Endothelial cell (in vitro differentiated cells): ENCODE results near the gene SVIL. TPM values are rescaled to one million over a fixed set of nuclear protein-coding genes. Genes with fewer than 3 reads are reported as not detected.
"Not testable (repeated sequence)": the region's sequence is repeated elsewhere in the genome, so short reads cannot be mapped to it uniquely, and the experiment has no call there.

Source experiments
- DNase-seq: peaks from one replicate; pipeline ENCODE4 v3.0.0; 2021; ENCODE audit warnings: low spot score
- H3K27ac Mint-ChIP-seq: one replicate; pipeline ENCODE4 v1.8.0; 2021; ENCODE audit warnings: mixed read lengths, inconsistent platforms; ENCODE audit not compliant: unreplicated experiment
- H3K27me3 Mint-ChIP-seq: one replicate; pipeline ENCODE4 v1.8.0; 2021; ENCODE audit warnings: mild to moderate bottlenecking, moderate library complexity, mixed read lengths, inconsistent platforms; ENCODE audit not compliant: unreplicated experiment
- H3K36me3 Mint-ChIP-seq: one replicate; pipeline ENCODE4 v1.8.0; 2021; ENCODE audit warnings: mild to moderate bottlenecking, low read depth, mixed read lengths, inconsistent platforms; ENCODE audit not compliant: unreplicated experiment
- H3K4me1 Mint-ChIP-seq: one replicate; pipeline ENCODE4 v1.8.0; 2021; ENCODE audit warnings: mild to moderate bottlenecking, mixed read lengths, inconsistent platforms; ENCODE audit not compliant: unreplicated experiment
- H3K4me3 Mint-ChIP-seq: one replicate; pipeline ENCODE4 v1.8.0; 2021; ENCODE audit warnings: mild to moderate bottlenecking, mixed read lengths, inconsistent platforms; ENCODE audit not compliant: unreplicated experiment
- H3K9me3 Mint-ChIP-seq: one replicate; pipeline ENCODE4 v1.8.0; 2021; ENCODE audit warnings: mixed read lengths, inconsistent platforms; ENCODE audit not compliant: unreplicated experiment
- CTCF ChIP-seq: fragments of 200-600 bp; sonication (generic); IDR thresholded peaks from one replicate; pipeline ENCODE4 v1.5.0; 2021; ENCODE audit warnings: antibody characterized with exemption; ENCODE audit not compliant: unreplicated experiment
- total RNA-seq: library from RNA; stranded (reverse); fragmentation: NEBNext Ultra II Directional; extraction: Animal tissue kit (Norgen Biotek cat#: 25700); gene quantifications from one replicate; pipeline ENCODE4 v1.2.1, GENCODE V29; 2021; ENCODE audit not compliant: unreplicated experiment

SVIL gene
- total RNA-seq, 1 donor from 2014 or later = 125 TPM

- no peak overlapping the region for H3K27ac Mint-ChIP-seq
- H3K27me3 Mint-ChIP-seq = peaks cover 8% of the 10 kb centered on the region
- H3K36me3 Mint-ChIP-seq = peaks cover 21% of the 10 kb centered on the region
- no peaks in the 10 kb centered on the region for H3K9me3 Mint-ChIP-seq
- TF ChIP-seq CTCF = no peak
- no peak for DNase-seq
- H3K4me1 Mint-ChIP-seq = peaks cover 25% of the 10 kb centered on the region
- no peak overlapping the region for H3K4me3 Mint-ChIP-seq
Measured at GRCh38 chr10:29585488-29585976, 49.2 kb downstream of the SVIL start.

- H3K4me1 Mint-ChIP-seq = peaks cover 22% of the 10 kb centered on the region
- H3K27me3 Mint-ChIP-seq = peaks cover 8% of the 10 kb centered on the region
- H3K27ac Mint-ChIP-seq = no peak overlapping the region
- DNase-seq = no peak
- no peak overlapping the region for H3K4me3 Mint-ChIP-seq
- H3K36me3 Mint-ChIP-seq = peaks cover 25% of the 10 kb centered on the region
- no peak for TF ChIP-seq CTCF
- no peaks in the 10 kb centered on the region for H3K9me3 Mint-ChIP-seq
Measured at GRCh38 chr10:29584436-29584835, 50.3 kb downstream of the SVIL start.

- TF ChIP-seq CTCF = no peak
- peaks cover 8% of the 10 kb centered on the region for H3K27me3 Mint-ChIP-seq
- no peak for DNase-seq
- H3K36me3 Mint-ChIP-seq = peaks cover 27% of the 10 kb centered on the region
- H3K4me1 Mint-ChIP-seq = peaks cover 19% of the 10 kb centered on the region
- no peaks in the 10 kb centered on the region for H3K9me3 Mint-ChIP-seq
- H3K27ac Mint-ChIP-seq = peak overlapping the region; percentile 74
- H3K4me3 Mint-ChIP-seq = no peak overlapping the region
Measured at GRCh38 chr10:29583674-29584073, 51.1 kb downstream of the SVIL start.

GRCh38 chr10:29582769-29583168, 52.0 kb downstream of the SVIL start:
- not testable (repeated sequence) for H3K4me3 Mint-ChIP-seq, H3K27me3 Mint-ChIP-seq, H3K27ac Mint-ChIP-seq, DNase-seq, H3K9me3 Mint-ChIP-seq
- H3K36me3 Mint-ChIP-seq = peaks cover 27% of the 10 kb centered on the region
- peaks cover 17% of the 10 kb centered on the region for H3K4me1 Mint-ChIP-seq

- no peak for DNase-seq
- H3K27ac Mint-ChIP-seq = peak overlapping the region; percentile 57
- H3K36me3 Mint-ChIP-seq = peaks cover 14% of the 10 kb centered on the region
- H3K27me3 Mint-ChIP-seq = peaks cover 4% of the 10 kb centered on the region
- peaks cover 17% of the 10 kb centered on the region for H3K4me1 Mint-ChIP-seq
- H3K9me3 Mint-ChIP-seq = no peaks in the 10 kb centered on the region
- no peak overlapping the region for H3K4me3 Mint-ChIP-seq
- TF ChIP-seq CTCF = no peak
Measured at GRCh38 chr10:29579455-29579970, 55.3 kb downstream of the SVIL start.
